GM18508 (cell line): ENCODE data around the gene HEXA.

Experiments used
- ATAC-seq: cut with Tn5 transposase; IDR thresholded peaks from one replicate; pipeline ENCODE4 v1.9.1; 2021; ENCODE audit warnings: moderate number of reproducible peaks; ENCODE audit not compliant: insufficient read depth, unreplicated experiment

The HEXA gene

DNA sequence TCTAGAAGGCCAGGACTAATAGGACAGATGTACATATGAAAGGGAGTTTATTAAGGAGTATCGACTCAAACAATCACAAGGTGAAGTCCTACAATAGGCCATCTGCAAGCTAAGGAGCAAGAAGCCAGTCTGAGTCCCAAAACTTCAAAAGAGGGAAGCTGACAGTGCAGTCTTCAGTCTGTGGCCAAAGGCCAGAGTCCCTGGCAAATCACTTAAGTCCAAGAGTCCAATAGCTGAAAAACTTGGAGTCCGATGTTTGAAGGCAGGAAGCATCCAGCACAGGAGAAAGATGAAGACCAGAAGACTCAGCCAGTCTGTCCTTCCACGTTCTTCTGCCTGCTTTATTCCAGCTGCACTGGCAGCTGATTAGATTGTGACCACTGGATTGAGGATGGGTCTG, 44.8 kb downstream of the HEXA start:
- ATAC-seq: no peak

DNA sequence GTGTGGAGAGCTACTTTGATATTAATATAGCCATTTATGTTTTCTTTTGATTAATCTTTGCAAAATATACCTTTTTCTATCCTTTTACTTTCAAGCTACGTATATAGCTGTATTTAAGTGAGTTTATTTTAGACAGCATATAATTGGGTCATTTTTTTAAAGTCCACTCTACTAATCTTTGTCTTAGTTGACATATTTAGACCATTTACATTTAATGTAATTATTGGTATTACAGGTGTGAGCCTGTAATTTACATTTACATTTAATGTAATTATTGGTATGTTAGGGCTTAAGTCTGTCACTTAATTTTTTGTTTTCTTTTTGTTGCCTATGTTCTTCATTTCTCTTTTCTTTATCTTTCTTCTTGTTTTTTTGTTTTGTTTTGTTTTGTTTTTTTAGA, 52.1 kb downstream of the HEXA start:
- ATAC-seq: no peak

DNA sequence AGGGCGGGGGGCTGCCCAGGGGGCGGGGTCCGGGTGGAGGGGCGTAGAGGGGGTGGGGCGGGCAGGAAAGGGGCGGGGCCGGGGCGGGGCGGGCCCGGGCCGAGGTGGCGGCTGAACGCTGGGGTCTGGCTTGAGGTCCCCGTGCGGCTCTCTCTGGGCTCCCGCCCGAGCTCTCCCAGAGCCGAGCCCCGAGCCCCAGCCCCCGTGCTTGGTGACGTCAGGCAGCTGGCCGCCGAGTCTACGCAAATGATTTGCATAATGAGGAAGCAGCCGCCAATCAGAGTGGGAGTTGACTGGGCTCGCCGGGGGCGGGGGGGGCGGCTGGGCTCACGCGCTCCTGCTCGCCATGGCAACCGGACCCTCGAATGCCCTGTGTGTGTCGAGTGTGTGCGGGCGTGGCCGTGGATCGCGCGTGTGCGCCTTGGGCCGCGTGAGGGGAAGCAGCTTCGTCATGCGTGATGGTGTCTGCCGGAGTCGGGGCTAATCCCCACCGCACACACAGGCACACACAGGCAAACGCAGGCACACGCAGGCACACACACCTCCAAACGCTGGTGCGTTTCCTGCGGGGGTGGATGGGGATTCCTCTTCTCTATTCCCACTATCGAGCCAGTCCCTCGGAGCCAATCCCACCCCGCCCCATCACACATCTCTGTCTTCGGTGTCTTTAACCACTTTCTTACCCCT, 55.7 kb downstream of the HEXA start, which contains the start of gene CELF6:
CELF6 (minus strand) TSS at position 173 of the 687 bp plus-strand sequence. CDS start 283 bp downstream, outside the sequence.
- ATAC-seq: no peak

DNA sequence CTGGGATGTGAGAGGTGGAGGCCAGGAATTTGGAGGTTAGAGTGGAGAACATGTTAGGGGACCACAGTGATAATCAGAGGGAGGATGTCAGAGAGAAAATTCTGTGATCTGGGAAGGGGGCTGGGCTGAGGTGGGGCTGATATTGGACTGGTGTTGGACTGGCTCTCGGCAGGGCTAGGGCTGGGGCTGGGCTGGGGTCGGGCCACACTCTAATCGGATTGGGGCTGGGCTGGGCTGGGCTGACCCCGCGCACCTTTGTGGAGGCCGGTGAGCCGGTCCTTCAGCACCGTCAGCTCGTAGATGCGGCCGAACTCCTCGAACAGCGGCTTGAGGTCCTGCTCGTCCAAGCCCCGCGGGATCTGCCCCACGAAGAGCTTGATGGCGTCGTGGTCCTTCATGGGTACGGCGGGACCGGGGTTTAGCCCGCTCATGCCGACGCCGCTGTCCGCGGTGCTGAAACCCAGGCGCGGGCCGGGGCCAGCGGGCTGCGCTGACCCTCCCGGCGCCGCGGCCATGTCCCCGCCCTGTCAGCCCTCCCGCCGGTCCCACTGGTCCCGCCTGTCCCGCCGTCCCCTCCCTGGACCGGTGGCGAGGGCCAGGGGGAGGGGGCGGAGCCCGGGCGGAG, 56.3 kb downstream of the HEXA start:
- no peak for ATAC-seq

DNA sequence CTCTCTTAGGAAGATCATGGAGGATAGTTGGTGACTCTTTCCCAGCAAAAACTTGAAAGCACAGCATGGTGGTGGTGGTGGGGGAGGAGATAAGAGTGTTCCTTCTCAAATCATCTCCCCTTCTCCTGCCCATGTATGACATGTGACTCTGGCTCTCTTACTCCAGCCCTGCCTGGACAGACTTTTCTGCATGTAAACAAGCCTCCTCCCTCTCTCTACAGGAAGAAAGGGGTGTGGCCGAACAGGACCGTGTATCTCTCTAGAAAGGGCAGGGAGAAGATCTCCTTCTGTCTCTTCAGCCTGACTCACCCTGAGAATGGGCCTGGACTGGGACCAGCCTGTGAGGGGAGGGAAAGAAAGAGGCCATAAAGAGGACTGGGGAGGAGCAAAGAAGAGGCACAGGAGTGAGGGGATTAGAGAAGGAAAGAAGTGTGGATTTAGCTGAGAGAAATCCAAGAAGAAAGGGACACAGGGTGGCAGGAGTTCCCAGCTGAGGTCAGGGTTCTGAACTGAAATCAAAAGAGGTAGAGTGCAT, 57.3 kb downstream of the HEXA start:
- no peak for ATAC-seq

DNA sequence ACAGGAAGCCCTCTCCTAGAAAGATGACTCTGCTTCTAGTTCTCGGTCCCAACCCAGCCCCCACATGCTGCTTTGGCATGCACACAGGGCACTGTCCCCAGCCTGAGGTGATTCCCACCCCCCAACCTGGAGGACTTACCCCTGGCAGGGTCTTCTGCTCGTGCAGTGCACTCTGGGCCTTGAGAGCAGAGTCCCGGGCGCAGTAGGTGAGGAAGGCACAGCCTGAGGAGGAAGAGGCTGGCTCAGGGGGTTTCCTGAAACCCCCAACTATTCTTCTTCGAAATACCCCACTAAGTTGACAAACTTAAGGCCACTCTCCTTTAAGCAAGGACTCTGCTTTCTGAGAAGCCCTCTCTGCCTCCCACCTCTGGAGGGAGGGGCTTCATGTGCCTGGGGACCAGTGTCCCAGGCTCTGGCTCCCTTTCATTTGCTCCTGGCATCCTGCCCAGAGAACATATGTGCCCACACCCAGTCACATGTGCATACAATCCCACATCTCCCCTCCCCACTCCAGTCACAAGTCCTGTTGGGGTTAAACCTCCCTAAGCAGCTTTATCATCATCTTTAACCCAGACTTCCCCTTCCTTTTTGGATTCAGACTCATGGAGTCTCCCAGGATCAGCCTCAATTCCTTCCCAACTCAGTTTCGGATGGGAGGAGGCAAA, 60.0 kb downstream of the HEXA start:
- ATAC-seq: no peak

DNA sequence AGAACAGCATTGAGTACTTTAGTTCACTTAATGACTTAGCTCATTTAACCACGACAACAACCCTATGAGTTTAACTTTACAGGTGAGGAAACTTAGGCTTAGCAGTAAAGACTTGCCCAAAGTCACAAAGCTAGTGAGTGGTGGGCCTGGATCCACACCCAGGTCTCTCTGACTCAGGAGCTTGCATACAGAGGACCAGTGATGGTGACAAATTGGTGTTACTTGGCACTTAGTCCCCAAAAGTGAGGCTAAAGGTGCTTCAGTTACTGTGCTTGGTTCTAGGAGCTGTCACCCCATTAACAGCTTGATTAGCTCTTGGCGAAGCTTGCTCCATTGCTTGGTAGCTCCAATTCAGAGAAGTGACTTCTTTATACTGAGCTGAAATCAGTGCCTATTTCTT, 61.9 kb downstream of the HEXA start:
- no peak for ATAC-seq

DNA sequence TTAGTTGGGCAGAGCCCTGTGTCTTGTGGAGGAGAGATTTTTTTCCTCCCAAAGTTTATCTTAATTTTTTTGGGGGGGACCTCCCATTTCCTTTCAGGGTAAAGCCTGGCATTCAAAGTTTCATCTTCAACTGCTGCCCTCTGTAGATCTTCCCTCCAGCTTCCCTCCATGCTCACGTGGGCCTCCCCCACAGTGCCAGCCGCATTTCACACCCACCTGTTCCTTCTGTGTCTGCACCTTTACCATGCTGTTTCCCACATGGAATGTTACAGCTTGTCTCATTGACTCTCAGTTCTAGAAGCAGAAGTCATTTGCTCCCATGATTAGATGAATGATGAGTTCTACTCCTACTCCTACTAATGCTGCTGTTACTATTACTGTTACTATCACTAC, 62.4 kb downstream of the HEXA start:
- ATAC-seq: no peak

DNA sequence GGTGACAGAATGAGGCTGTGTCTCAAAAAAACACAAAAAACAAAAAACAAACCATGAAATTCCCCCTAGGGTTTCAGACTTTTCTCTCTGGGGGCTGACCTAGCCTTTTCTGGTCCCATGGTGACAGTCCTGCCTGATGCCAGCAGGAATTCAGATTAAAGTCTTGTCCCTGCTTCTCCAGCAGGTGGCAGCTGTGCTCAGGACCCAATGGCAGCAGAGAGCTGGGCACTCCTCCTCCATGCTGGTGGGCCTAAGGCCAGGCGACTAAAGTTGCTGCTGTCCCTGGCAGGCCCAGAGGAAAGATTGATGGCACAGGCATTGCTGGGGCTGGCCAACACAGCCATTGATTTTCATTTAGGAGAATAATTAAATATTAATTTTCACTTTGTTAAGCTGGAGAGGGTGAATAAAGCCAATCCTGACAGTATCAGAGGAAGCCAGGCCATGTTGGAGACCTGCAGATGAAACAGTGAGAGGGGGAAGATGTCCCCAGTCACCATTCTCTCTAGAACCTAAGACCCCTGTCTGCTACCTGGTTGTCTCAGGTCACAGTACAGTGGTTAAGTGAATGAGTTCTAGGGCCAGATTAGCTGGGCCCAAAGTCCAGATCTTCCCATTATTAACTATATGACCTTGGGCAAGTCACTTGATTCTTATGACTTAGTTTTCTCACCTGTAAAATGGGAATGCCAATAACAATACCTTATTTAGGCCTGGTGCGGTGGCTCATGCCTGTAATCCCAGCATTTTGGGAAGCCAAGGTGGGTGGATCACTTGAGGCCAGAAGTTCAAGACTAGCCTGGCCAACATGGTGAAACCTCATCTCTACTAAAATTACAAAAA, 63.0 kb downstream of the HEXA start:
- no peak for ATAC-seq

DNA sequence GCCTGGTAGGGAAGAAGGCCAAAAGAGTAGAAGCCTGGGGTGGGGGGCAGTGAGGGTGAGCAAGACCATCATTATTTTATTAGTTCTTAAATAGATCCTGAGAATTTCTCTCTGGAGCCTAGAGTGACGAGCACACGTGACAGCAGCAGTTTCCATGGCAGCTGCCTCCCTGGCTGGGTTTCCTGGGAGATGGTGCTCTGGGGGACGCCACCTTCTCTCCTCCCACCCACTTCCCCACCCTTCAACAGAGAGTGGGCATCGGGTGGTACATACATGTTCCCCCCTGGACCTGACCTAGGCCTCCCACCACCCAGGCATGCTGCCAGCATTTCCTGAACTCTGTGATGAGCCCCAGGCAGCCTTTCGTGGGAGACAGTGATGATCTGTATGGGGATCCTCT, 68.8 kb downstream of the HEXA start:
- ATAC-seq: no peak

DNA sequence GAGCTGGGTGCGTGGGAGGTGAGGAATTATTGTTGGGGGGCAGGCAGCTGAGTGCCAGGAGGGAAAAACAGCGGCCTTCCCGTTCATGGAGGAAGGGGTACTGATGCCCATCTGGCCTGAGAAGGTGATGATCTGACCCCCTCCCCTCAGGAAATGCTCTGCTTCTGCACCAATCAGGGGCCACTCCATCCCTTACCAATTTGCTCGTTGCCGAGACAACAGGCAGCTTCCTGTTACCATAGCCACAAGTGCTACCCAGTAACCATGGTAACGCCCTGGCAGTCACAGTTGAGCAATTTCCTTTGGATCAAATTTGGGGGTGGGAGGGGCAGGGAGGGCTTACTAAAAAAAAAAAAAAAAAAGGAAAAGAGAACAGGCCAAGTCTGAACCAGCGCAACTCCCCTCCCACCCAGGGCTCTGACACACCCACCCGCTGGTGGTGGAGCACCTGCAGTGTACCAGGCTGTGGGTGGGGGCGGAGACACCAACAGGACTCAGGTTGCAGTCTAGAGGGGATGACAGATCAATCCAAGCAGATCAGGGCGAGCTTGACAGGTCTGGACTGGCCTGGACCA, 69.5 kb downstream of the HEXA start:
- no peak for ATAC-seq

DNA sequence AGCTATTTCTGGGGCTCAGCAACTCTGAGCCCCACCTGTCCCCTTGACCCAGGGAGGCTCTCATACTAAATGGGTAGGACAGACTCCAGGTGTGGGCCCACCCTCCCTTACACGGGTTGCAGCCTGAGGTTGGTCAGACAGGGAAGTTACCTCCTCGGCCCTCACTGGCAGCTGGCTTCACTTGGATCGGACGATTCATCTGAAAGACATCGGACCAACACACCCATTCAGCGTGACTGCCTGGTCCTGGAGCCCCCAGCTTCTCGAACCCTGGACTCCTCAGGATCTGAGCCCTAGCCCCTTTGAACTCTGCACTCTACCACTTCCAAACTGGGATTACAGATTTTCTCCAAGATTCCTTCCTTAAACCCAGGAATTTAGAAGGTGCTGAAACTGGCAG, 71.2 kb downstream of the HEXA start:
- ATAC-seq: no peak

DNA sequence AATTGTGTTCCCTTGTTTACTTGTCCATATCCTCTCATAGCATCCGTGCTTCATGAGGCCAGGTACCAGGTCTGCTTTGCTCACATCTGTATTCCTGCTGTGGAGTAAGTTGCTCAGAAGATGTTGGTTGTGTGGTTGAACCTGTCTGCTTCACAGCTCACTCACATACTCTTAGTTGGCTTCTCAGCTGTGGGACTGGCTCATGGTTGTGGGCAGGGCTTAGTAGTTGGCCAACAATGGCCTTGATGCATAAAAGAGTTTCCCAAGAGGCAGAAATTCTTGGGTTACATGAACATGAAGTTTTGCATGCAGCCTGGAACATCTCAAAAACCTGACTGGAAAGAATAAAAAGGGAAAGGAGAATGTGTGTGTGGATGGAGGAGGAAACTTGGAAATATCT, 72.9 kb downstream of the HEXA start:
- no peak for ATAC-seq
